Jurkat, Clone E6-1 (cell line): ENCODE data around the gene C6orf132.
"Not testable (repeated sequence)": the region's sequence is repeated elsewhere in the genome, so short reads cannot be mapped to it uniquely, and the experiment has no call there.

Experiments
- DNase-seq: peaks from one replicate; pipeline ENCODE4 v3.0.0-alpha.2; 2011; ENCODE audit warnings: low read depth, low spot score
- H3K4me3 ChIP-seq: 2 replicates; pipeline ENCODE4 v1.5.1; 2011; ENCODE audit warnings: mild to moderate bottlenecking, low read length, control low read depth, moderate library complexity

Gene C6orf132

DNA sequence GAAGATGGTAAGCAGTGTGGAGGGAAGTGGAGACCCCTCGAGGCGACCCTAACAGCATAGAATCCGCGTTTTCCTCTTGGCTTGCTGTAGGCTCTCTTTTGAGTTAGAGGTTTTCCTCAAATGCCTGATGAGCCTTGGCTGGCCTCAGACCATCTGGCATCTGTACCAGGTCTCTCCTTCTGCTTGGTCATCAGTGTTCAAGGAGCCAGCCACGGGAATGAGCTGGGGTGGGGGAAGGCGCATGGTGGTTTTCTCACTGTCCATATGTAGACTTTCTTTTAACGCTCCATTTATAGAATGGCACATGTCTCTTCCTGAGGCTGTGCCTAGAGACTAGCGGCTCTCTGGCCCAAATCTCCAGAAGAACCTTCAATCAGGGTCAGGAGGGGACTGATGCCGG lies 22.6 kb upstream of the C6orf132 start:
- no peak overlapping the region for H3K4me3 ChIP-seq
- no peak for DNase-seq

DNA sequence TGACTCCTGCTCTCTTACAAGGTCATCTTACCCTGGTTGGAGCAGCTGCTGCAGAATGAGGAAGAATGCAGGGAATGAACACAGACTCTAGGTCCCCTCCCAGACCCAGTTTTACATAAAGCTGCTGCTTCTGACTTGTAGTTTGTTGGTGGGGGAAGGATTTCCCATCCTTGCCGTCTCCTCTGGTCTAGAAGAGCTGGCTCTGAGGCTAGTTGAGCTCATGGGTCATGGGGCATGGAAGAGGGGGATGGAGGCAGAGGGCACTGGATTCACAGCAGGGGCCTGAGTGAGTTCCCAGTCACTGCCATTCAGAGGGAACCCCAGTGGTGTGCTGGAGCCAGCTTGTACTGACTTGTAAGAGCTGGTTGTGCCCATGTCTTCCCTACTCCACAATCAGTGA lies 21.6 kb upstream of the C6orf132 start:
- DNase-seq = no peak
- H3K4me3 ChIP-seq = no peak overlapping the region

DNA sequence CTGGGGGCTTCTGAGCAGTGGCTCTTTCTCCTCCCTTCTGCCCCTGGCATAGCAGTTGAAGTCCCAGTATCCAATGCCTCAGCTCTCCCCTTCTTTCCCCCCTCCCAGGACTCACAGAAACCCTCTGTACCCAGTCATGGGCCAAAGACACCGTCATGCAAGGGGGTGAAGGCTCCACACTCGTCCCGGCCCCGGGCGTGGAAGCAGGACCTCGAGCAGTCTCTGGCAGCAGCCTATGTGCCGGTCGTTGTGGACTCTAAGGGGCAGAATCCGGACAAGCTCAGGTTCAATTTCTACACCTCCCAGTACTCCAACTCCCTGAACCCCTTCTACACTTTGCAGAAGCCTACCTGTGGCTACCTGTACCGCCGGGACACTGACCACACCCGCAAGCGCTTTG lies 20.4 kb upstream of the C6orf132 start:
- no peak for DNase-seq
- H3K4me3 ChIP-seq = no peak overlapping the region

DNA sequence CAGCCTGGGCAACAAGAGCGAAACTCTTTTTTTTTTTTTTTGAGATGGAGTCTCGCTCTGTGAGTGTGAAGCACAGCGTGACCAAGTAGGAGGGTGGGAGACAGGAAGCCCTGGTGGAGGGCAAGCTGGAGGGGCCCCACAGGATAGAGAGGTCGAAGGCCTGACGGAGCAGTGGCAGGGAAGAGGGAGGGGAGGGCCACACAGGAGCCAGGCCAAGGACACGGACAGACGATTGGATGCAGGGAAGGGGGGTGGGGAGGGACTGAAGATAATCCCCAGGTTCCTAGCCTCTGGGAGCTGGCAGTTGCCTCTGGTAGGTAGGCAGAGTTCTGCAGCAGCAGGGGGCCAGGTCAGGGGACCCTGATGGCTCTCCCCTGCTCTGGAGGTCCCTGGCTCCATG lies 20.0 kb upstream of the C6orf132 start:
- H3K4me3 ChIP-seq = no peak overlapping the region
- DNase-seq = no peak

DNA sequence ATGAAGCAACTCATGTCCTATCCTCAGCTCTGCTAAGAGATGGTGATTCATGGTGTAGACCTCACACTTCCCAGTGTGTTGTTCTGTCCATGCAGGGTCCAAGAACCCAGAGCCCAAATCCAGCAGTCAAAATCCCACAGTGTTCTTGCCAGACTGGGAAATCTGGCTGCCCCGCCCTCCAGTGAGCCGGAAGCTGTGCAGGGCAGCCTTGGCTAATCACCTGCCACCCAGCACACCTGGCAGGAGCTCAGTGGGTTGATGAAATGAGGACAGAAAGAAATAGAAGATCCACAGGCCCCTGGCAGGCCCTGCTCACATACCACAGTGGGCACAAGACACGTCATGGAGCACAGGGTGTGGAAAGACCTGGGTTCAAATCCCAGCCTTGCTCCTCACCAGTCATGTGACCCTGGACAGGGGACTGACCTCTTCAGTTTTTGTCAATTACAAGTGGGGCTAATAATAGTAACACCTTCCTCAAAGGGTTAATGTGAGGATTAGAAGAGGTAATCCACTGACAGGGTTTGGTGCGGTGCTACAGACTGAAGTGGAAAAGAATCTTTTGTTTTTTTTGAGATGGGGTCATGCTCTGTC lies 17.1 kb upstream of the C6orf132 start:
- no peak overlapping the region for H3K4me3 ChIP-seq

DNA sequence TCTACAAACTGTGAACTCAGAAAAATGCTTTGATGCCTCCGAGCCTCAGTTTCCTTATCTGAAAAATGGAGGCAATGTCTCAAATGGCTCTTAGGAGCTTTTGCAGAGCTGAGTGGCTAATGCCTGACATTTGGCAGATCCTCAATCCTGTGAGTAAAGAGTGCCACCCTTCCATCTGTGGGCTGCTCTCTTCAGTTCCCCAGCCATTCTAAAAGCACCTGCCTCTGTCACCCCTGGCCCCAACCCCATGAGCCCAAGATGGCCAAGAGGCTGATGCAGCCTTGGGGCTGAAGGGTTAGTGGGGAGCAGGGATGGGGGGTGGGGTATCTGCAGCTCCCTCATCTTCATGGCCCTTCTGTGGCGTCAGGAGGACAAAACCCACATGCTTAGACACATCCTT lies 16.2 kb upstream of the C6orf132 start:
- H3K4me3 ChIP-seq = no peak overlapping the region
- DNase-seq = no peak

More for the DNA sequence above, 17.1 kb upstream of the C6orf132 start:
- no peak for DNase-seq

DNA sequence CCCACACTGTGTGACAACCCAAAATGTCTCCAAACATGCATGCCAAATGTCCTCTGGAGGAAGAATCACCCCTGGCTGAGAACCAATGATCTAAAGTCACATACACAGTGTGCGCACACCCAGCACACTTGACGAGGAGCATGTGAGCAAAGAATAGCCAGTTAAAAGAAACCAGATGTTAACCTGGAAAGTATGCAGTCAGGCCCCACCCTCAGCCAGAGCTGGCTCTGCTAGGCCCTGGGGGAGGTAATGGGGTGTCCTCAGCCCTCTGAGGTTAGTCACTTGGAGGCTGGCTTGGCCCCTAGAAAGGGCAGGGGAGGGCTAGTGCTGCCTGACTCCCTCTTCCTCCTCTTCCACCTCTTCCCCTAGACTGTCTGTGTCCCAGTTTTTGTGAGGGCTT lies 15.6 kb upstream of the C6orf132 start:
- DNase-seq = no peak
- H3K4me3 ChIP-seq = no peak overlapping the region

DNA sequence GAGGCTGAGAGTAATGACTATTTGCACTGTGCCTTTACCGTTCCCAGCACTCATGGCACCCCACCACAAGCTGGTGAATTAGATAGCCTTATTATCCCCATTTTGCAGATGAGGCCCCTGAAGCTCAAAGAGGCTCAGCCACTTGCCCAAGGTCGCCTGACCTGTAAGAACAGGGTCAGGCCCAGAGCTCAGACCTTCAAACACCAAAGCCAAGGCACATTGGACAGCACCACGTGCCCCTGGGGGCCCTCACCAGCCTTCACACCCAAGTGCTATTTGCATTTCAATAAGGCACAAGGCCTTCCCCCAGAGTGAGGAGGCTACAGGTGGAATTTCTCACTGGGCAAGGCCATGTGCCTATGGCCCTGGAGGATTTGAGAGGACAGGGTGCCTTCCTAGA lies 14.2 kb upstream of the C6orf132 start:
- no peak overlapping the region for H3K4me3 ChIP-seq
- no peak for DNase-seq

DNA sequence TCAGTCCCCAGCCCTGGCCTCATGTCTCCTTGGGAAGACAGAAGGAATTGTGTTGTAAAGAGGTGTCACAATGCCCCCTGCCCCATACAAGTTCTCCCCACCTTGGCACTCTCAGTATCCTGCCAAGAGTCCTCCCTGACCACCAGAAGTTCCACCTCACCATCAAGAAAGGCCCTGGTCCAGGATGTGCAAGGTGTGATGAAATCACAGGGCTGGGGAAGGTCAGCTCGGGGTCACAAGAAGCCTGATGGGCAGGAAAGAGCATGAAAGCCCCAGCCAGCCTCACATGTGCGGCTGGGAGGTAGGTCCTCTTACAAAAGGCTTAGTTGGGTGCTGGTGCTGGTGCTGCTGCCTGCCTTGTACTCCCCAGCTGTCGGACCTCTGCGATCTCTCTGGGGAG lies 12.9 kb upstream of the C6orf132 start:
- no peak for DNase-seq
- no peak overlapping the region for H3K4me3 ChIP-seq

DNA sequence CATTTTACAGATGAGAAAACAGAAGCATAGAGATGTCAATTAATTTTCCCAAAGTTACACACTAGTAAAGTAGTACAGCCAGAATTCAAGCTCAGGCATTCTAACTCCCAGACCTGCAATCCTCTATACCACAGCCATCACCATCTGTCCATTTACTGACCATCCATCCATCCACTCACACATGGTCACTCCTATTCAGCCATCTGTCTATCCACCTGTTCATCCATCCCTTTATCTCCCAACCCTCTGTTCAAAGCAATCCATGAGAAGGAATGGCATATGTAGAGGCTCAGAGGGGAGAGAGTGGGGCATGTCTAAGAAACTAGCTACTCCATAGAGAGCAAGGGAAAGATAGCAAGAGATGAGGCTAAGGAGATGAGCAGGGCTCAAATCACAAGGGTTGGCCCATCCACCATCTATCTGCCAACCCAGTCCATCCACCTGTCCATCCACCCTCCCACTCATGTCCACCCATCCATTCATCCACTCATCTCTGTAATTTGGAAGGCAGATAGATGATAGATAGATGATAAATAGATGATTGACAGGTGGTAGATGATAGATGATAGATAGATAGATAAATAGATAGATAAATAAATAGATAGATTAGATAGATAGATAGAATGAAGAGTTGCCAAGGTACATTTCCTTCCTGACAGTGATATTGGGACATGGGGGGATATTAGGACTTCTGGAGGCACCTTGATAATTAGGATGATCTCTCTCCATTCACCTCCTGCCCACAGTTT lies 12.2 kb upstream of the C6orf132 start:
- no peak for DNase-seq
- no peak overlapping the region for H3K4me3 ChIP-seq

DNA sequence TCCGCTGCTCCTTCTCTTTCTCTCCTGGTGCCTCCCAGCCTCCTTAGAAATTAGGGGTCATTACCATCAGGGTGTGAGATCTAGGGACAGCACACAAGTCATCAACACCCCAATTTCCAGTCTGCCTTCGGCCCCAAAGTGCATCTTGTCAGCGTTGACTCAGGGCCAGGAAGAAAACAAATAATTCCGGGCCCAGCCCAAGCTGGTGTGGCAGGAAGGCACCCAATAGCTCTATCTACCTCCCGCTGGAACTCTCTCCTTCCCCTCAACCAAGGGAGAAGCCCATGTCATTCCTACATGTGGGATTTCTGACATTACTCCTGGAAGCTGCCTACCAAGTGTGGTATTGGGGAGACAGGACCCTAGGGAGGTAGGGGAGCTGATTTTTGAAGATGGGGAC lies 11.5 kb upstream of the C6orf132 start:
- no peak overlapping the region for H3K4me3 ChIP-seq
- no peak for DNase-seq

DNA sequence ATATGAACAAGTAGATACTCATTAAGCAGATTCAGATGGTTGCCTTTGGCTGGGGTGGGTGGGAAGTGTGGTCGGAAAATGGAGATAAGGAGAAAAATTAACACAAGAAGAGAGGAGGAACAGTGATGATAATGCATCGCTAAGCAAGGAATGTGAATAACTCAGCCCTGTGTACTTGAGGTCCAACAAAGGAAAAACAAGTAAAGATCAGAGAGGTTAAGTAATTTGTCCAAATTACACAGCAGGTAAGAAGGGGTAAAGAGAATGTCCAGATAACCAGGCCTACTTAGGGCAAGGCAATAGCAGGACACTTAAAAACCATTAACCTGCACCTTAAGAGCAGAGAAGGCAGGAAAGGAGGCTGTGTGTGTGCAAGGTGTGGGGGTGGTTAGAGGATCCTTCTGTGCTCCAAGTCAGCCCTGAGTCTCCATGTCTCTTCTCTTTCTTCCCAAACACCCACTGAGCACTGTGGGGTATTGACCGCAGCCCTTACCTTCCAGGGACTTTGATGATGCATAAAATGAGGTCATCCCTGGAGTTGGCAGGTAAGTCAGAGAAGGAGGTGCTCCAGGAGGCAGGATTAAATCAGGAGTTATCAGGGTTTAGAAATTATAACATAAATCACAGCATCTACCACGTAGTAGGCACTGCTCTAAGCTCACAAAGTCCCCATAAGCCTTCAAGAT lies 10.3 kb upstream of the C6orf132 start:
- DNase-seq = not testable (repeated sequence)

DNA sequence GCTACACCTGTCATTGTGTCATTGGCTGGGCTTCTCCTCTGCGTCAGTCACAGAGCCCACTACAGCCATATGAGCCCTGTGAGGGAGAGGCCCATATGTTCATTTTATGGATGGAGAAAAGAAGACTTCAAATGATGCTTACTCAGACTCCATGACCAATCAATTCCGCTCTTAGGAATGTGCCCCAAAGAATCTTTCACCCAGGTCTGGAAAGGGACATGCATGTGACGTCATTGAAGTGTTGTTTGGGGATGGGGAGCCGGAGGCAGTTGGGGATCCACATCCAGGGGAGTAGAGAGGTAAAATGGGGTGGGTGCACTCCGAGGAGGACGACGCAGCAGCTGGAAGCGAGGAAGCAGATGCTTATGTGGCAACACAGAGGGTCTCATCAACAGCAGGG lies 9.6 kb upstream of the C6orf132 start:
- no peak overlapping the region for H3K4me3 ChIP-seq
- no peak for DNase-seq

More for the DNA sequence above, 10.3 kb upstream of the C6orf132 start:
- H3K4me3 ChIP-seq = not testable (repeated sequence)

DNA sequence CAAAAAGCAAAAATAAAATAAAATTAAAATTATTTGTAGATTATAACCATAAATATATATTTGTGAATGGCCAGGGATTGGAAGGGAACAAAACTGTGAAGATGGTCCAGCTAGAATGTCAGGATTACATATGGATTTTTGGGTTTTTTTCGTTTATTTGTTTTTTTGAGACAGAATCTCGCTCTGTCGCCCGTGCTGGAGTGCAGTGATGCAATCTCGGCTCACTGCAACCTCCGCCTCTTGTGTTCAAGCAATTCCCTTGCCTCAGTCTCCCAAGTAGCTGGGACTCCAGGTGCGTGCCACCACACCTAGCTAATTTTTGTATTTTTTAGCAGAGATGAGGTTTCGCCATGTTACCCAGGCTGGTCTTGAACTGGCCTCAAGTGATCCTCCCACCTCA lies 7.8 kb upstream of the C6orf132 start:
- H3K4me3 ChIP-seq = no peak overlapping the region
- DNase-seq = no peak

DNA sequence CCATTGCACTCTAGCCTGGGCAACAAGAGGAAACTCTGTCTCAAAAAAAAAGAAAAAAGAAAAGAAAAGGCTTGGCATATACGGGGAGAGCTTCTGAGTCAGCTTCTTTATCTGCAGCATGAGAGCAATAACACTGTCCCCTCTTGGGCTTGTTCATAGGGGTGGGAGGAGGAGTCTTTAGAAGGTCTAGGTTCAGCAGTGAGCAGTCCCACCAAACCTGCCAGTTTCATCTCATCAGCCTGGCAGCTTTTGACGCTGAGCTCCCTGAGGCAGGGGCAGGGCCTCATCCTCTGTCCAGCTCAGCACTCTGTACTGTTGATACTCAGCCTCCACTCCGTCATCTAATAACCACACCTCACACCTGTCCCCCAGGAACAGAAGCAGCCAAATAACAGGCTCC lies 5.6 kb upstream of the C6orf132 start:
- H3K4me3 ChIP-seq = no peak overlapping the region
- no peak for DNase-seq

DNA sequence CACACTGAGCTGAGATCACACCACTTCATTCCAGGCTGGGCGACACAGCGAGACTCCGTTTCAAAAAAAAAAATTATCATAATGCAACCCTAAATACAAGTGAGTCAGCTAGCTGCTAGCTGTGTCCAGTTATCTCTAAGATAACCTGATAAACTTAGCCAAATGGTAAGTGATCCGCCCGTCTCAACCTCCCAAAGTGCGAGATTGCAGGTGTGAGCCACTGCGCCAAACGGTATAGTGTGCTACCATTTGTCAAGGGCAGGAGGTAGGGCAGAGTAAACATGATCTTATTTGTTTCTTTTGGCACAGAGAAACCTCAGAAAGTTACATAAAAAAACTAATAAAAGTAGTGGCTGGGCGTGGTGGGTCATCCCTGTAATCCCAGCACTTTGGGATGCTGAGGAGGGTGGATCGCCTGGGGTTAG lies 4.7 kb upstream of the C6orf132 start:
- no peak overlapping the region for H3K4me3 ChIP-seq
- DNase-seq = no peak

DNA sequence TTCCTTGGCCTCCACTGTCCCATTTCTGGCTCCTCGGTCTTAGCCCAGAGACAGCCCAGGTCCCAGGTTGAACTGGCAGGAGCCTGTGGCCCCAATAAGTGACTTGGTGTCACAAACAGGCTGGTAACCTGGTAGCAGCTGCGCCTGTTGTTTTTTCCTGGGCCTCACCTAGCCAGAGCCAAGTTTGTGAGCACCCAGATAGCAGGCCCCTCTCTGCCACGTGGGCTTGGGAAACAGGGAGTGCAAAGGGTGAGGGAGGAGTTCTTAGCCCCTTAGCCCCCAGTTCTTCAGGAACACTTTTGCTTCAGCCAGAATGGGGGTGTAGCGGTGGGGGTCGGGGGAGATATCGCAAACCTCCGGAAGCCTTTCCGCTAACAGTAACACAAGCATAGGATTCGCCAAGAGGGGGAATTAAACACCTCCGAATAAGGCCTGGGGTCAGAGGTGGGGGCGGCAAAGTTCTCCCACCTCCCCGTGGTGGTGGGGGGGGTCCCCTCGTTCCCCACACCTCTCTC lies 760 bp downstream of the C6orf132 start:
- H3K4me3 ChIP-seq = no peak overlapping the region
- DNase-seq = no peak

DNA sequence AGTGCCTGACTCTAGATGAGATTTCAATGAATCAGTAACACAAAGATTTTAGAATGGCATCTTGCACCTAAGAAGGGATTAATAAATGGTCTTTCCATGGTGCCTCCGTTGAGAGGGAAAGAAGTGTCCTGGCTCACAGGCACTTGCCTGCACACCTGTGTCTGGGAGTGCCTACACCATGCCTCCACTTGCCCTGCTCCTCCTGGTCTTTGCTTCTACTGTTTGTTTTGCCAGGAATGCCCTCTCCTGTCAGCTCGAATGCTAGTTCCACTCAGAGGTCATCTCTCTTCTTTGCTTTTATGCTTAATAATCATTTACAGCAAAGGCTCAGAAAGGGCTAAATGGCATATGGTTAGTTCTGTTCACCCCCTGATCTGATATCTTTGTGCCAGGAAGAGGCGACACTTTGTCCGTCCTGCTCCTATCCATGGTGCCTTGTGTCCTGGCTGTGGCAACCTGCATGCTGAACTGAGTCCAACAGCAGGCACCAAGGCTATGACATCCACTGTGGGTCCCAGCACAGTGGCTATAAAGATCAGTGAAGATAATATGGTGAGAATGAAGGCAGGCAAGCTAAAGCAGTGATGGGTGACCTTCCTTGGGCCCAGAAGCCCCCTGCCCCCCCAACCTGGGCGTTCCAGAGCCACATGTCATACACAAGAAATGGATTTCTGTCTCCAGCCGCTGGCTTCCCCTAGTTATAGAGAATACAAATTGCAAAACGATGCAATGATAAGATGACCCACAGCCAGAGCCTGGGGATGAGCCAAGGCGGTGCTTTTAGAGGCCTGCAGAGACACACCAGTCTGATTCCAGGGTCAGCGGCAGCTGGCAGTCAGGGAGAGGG lies 1.4 kb downstream of the C6orf132 start:
- H3K4me3 ChIP-seq = no peak overlapping the region
- DNase-seq = no peak

DNA sequence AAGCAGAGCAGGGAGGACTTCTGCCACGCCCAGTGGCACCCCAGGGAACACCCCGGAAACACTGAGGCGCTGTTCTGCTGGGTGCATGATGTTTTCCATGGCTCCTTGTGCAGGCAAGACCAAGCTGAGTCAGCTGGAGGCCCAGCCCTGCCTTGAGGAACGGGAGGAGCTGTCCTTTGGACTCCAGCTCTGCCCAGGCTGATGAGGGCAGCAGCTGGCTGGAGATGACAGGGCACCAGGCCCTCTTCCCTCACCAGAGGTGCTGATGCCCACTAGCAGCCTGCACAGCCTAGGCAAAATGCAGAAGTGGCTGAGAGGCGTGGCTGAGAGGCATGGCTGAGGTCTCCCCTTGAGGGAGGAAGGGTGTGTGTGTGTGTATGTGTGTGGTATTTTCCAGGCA lies 2.4 kb downstream of the C6orf132 start:
- DNase-seq = no peak
- no peak overlapping the region for H3K4me3 ChIP-seq
